HFF-Myc (cell line): ENCODE measurements around the gene NSUN2.

Experiments
- DNase-seq: peaks from one replicate; pipeline ENCODE4 v3.0.0-alpha.2; 2011; ENCODE audit warnings: low read depth; ENCODE audit errors: extremely low read depth
- H3K4me3 ChIP-seq: replicated peaks from 2 replicates; pipeline ENCODE4 v1.5.1; 2011; ENCODE audit warnings: low read depth, mild to moderate bottlenecking, control low read depth, low read length
- TF ChIP-seq, protein P1 (sequence below): IDR thresholded peaks from 2 replicates; pipeline ENCODE4 v1.5.1; 2012; ENCODE audit warnings: mild to moderate bottlenecking, low read depth, low read length, control low read depth; ENCODE audit errors: missing control alignments

NSUN2 gene

DNA sequence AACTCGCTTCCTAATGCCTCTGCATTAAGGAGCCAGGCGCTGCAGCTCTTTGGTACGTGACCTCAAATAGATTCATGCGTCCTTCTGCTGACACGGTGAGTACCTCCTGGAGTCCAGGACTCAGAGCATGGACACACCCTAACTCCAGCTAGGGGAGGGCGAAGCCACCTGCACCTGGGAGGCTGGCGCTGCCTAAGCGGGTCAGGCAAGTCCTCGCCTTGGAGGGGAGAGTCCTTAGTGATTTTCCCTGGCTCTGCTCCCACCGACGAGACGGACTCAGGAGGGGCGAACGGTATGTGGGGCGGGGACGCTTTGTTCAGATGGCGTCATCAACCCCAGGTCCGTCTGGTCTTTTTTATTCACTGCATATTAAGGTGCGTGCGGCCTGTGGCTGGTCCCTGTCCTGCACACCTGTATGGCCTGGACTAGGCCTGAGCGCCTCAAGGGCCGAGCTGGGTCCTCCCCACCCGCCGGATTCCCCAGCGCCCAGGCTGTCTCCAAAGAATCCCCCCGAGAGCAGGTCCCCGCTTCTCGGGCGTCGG, 50.3 kb downstream of the NSUN2 start:
- no peak for DNase-seq
- H3K4me3 ChIP-seq: no peak overlapping the region

DNA sequence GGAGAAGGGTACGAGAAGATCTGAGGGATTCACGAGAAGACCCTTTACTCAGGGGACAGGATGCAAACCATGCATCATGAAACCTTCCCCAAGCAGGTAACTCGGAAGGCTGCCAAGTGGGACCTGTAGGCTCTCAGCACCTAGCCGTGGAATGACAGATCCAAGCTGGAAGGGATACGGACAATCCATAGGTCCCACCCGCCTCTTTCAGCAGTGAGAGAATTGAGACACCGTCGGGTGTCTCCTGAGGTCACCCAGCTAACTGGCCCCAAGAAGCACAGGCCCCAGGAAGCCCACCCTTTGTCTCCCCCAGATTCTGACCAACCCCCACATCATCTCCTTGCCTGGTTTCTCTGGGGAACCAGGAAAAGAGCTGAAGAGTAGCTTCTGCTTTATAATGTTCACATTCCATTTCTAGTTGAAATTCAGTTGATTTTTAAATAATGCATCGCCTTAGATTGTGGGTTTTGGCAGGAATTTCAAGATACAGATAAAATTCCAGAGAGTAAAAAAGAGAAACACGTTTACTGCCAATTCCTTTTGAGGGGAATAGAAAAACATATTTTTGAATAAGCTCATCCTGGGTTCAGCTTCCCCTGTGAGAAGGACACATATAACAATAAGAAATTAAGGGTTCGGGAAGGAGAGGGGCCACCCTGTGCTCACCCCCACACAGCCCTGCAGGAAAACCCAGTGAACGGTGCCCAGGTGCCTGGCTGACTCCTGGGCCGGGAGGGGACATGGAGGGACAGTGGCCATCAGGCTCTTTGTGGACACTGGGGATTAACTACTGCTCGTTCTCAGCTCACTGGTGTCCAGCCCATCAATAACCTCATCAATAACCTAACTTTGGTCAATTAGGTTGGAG, 51.1 kb downstream of the NSUN2 start:
- H3K4me3 ChIP-seq: no peak overlapping the region
- TF ChIP-seq, protein P1, sequence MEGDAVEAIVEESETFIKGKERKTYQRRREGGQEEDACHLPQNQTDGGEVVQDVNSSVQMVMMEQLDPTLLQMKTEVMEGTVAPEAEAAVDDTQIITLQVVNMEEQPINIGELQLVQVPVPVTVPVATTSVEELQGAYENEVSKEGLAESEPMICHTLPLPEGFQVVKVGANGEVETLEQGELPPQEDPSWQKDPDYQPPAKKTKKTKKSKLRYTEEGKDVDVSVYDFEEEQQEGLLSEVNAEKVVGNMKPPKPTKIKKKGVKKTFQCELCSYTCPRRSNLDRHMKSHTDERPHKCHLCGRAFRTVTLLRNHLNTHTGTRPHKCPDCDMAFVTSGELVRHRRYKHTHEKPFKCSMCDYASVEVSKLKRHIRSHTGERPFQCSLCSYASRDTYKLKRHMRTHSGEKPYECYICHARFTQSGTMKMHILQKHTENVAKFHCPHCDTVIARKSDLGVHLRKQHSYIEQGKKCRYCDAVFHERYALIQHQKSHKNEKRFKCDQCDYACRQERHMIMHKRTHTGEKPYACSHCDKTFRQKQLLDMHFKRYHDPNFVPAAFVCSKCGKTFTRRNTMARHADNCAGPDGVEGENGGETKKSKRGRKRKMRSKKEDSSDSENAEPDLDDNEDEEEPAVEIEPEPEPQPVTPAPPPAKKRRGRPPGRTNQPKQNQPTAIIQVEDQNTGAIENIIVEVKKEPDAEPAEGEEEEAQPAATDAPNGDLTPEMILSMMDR: no peak
- DNase-seq: no peak

More for the DNA sequence above, 50.3 kb downstream of the NSUN2 start:
- TF ChIP-seq, protein P1: no peak

DNA sequence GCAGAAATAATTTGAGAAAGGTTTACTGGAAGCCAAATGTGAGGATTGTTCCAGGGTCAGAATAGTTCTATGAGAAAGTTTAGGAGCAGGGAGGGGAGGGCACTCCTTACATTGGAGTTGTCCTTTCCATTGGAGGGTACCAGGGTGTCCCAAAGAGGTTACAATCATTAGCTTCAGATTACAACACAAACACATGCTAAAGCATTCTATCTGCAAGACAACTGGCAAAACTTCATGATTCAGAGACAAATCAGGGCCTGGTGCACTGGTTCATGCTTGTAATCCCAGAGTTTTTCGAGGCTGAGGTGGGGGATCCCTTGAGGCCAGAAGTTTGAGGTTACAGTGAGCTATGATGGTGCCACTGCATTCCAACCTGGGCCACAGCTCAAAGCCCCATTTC, 51.8 kb downstream of the NSUN2 start:
- TF ChIP-seq, protein P1: no peak
- DNase-seq: no peak
- H3K4me3 ChIP-seq: no peak overlapping the region

DNA sequence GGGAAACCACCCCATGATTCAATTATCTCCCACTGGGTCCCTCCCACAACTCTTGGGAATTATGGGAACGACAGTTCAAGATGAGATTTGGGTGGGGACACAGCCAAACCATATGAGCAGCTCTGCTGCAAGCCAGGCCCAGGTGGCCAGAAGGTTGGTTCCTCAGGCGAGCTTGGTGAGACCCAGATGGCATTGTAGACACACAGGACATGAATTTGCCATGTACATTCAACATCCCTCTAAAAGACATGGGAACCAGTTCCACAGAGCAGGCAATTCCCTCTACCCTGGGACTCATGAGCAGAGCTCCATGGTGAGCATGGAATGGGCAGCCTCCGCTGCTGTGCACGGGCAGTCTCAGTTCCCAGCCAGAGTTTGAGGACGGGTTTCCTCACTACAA, 53.3 kb downstream of the NSUN2 start:
- no peak overlapping the region for H3K4me3 ChIP-seq
- no peak for DNase-seq
- TF ChIP-seq, protein P1: no peak

DNA sequence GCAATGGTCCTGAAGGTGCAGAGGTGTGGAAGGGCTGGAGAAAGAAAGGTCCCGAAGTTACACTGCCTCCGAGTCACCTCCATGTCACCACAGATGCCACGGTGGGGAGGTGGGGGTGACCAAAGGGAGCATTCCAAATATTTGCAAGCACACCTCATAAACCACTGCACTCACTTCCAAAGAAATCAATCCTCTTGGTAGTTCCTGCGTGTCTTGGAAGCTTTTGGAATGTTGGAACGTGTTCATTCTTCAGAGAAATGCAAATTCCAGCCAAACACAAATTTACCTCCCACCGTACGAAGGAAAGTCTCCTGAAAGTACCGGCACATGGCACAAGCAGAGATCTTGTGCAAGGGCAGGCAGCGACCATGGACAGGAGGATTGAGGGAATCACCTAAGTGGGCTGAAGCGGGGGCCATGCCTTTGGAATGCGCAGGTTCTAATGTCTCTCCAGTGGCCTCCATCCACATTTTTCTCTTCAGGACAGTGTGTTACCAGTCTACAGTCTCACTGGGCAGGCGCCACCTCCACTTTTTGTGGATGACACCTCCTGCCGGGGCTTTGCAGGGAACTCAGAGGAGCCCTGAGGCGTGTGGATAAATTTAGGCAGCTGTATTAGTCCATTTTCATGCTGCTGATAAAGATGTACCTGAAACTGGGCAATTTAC, 54.0 kb downstream of the NSUN2 start:
- no peak for DNase-seq
- H3K4me3 ChIP-seq: no peak overlapping the region
- TF ChIP-seq, protein P1: no peak

DNA sequence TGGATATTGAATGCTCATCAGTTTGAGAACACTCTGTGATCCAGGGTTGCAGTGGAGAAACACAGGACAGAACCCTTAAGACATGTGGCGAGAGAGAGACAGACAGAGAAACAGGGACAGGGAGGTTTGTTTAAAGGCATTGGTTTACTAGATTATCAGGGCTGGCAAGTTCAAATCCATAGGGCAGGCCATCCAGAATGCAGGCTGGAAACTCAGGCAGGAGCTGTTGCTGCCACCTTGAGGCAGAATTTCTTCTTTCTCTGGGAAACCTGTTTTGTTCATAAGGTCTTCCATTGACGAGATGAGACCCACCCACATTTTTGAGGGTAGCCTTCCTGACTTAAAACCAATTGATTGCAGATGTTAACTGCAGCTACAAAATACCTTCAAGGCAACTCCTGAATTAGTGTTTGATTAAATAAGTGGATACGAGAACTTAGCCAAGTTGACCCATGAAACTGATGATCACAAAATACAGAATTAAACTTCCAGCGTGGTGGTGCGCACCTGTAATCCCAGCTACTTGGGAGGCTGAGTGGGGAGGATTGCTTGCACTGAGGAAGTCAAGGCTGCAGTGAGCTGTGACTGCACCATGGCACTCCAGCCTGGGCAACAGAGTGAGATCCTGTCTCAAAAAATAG, 55.9 kb downstream of the NSUN2 start:
- TF ChIP-seq, protein P1: peak; percentile 62
- DNase-seq: peak; percentile 46
- no peak overlapping the region for H3K4me3 ChIP-seq
